SK-N-MC (cell line): ENCODE results near the gene METTL24.
"Not testable (repeated sequence)": the region's sequence is repeated elsewhere in the genome, so short reads cannot be mapped to it uniquely, and the experiment has no call there.

Experiments
- DNase-seq: peaks from one replicate; pipeline ENCODE4 v3.0.0-alpha.2; 2011; ENCODE audit warnings: low read depth, low spot score
- H3K27ac ChIP-seq: fragments of 200-600 bp; sonication (generic); 2 replicates; pipeline ENCODE4 v1.5.1; 2016; ENCODE audit warnings: mixed run types
- H3K36me3 ChIP-seq: fragments of 200-600 bp; sonication (generic); 2 replicates; pipeline ENCODE4 v1.6.1; 2017; ENCODE audit warnings: antibody characterized with exemption, low read length, mixed read lengths; ENCODE audit not compliant: insufficient read depth
- H3K4me3 ChIP-seq: fragments of 200-600 bp; sonication (generic); 2 replicates; pipeline ENCODE4 v1.5.1; 2016
- H3K9ac ChIP-seq: fragments of 200-600 bp; sonication (generic); 2 replicates; pipeline ENCODE4 v1.8.0; 2017; ENCODE audit warnings: mixed run types, mixed read lengths; ENCODE audit not compliant: insufficient read length
- H3K9me3 ChIP-seq: fragments of 200-600 bp; sonication (generic); 2 replicates; pipeline ENCODE4 v1.6.1; 2017; ENCODE audit warnings: low read depth, mild to moderate bottlenecking, antibody characterized with exemption, low read length, moderate library complexity, mixed read lengths
- EZH2 ChIP-seq: fragments of 200-600 bp; sonication (generic); IDR thresholded peaks from one replicate; pipeline ENCODE4 v1.6.1; 2017; ENCODE audit warnings: antibody characterized with exemption
- FOXP2 ChIP-seq: optimal IDR thresholded peaks from 2 replicates; pipeline ENCODE3; 2011; ENCODE audit warnings: mild to moderate bottlenecking, moderate library complexity; ENCODE audit not compliant: insufficient read depth; ENCODE audit errors: extremely low read length, control extremely low read depth
- POLR2AphosphoS5 ChIP-seq: IDR thresholded peaks from 2 replicates; pipeline ENCODE4 v1.6.1; 2012; ENCODE audit warnings: mild to moderate bottlenecking, low read depth, low read length, borderline replicate concordance

The METTL24 gene

DNA sequence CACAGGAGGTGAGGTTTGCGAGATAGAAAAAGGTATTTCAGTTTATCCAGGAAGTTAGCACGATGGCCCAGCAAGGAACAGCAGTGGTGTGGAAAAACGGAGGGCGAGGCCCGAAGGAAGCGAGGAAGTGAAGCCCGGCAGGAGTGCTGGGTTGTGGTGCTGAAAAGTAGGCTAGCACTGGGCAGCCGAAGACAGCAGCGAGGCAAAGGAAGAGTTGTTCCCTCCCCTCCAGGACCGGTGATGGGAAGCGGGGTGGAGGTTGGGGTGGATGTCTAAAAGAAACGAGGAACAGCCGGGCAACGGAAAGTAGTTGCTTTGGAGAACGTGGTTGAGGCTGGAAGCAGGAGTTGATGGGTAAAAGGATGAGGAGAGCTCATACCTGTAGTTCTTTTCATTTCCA, 1.4 kb downstream of the METTL24 start:
- Histone ChIP-seq H3K27ac (no peak overlapping the region), H3K4me3 (peak overlapping the region; percentile 68), H3K36me3 (no peaks in the 10 kb centered on the region), H3K9me3 (no peaks in the 10 kb centered on the region), H3K9ac (no peak overlapping the region)
- TF ChIP-seq EZH2 (no peak), FOXP2 (no peak)
- DNase-seq = no peak

DNA sequence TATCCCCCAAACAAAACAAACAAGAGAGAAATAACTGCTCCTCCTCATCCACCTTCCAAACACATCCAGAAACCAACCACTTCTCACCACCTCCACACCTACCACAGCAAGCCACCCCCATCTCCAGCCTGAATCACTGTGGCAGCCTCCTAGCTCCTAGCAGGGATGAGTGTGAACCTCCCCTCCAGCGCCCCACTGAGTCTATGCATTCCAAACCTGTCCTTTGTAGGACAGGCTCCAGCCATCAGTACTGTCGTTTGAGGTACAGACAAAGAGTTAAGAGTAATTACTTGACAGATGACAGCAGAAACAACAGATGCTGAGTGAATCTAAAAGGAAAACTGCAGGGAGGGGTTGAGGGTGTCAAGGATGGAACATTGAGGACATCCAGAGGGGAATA, 2.4 kb downstream of the METTL24 start:
- Histone ChIP-seq H3K27ac (no peak overlapping the region), H3K9ac (no peak overlapping the region), H3K9me3 (no peaks in the 10 kb centered on the region), H3K4me3 (no peak overlapping the region), H3K36me3 (no peaks in the 10 kb centered on the region)
- DNase-seq = no peak
- TF ChIP-seq POLR2AphosphoS5 (no peak), EZH2 (no peak), FOXP2 (no peak)

DNA sequence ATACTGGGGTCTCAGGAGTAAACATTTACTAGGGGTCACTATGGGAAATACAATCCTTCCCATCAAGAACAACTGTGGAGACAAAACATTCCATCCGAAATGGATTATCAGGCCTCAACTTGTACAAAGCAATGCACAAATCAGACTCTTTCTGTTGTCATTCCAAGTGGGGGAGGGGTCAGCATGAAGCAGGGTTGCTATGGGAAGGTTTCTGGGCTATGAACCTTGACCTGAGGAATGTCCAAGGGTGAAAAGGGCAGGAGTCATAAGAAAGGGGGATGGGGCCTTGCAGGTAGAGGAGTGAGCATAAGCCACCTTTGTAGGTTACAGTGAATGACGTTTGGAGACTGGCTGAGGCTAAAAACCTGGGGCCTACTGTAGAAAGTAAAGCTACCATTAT, 3.1 kb downstream of the METTL24 start:
- no peak for DNase-seq
- Histone ChIP-seq H3K27ac (no peak overlapping the region), H3K9me3 (no peaks in the 10 kb centered on the region), H3K36me3 (no peaks in the 10 kb centered on the region), H3K4me3 (no peak overlapping the region), H3K9ac (no peak overlapping the region)
- TF ChIP-seq EZH2 (no peak), POLR2AphosphoS5 (no peak), FOXP2 (no peak)

DNA sequence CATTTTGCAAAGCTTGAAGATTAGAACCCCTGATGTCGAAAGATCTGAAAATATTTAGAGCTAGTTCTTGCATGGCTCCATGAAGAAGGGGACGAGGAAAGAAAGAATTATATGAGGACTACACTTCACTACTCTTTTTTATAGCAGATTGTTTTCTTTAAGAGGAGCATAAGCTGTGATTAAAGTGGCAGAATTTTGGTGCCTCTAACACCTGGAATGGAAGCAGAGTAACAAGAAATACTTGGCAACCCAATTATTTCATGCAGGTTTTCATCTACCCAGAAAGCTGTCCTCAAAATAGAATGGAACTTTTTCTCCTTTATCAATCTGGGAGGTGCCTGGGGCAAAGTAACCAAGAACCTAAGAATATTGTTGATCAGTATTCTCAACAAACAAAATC, 4.0 kb downstream of the METTL24 start:
- H3K36me3 ChIP-seq = no peaks in the 10 kb centered on the region
- no peak overlapping the region for H3K4me3 ChIP-seq
- DNase-seq = no peak
- TF ChIP-seq FOXP2 = no peak
- no peak for TF ChIP-seq EZH2
- TF ChIP-seq POLR2AphosphoS5 = no peak
- no peak overlapping the region for H3K9ac ChIP-seq
- H3K27ac ChIP-seq = no peak overlapping the region
- no peaks in the 10 kb centered on the region for H3K9me3 ChIP-seq

DNA sequence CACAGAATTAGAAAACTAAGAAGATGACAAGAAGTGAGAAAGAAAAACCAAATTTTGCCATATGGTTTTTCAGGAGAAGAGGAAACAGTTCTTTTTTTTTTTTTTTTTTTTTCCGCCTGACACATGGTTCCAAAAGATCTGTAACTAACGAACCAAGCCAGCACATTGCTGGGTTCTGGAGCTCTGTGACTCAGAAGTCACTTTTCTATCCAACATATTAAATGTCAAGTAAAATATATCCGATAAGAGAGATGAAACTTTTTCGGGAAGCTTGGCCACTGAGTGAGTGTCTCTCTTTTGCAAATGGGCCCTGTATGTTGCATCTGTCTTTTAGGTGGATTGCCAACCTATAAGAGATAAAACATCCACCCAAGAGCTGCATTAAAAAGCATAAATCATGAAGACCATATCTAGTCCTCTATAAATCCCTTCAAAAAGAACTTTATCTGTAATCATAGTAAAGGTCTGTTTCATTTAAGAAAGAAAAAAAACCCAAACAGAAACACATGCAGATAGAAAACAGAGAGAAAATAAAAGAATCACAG, 4.6 kb downstream of the METTL24 start:
- no peak for TF ChIP-seq POLR2AphosphoS5
- TF ChIP-seq FOXP2 = no peak
- no peak for TF ChIP-seq EZH2
- H3K9ac ChIP-seq = no peak overlapping the region

DNA sequence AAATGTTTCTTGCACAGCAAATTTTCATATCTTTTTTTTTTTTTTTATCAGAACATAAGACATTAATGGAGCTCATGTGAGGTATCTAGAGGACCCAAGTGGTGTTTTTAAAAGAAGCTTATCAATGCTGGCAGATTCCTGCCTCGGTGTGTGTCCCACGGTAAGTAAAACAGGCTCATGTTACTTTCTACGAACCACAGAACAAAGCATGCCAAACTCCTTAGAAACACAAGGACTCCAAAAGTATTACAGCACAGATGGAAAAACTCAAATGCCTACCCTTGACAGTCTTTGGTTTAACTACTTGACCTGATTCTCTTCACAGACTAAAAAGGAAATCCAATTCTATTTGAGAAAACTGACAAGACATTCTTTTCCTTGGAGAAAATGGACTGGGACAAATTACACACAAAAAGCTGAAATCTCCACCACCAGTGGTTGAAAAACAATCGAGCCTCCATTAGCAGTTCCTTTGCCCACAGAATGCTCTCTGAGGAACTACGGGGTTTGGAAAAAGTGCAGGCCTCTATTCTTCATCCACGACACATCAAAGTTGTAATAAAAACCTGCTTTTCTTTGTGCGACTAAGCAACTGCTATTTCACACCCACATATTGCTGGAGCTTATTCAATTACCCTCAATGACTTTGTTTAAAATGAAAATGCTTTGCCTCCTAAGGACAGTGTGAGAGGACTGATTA, 5.4 kb downstream of the METTL24 start:
- Histone ChIP-seq H3K4me3 (no peak overlapping the region), H3K9me3 (no peaks in the 10 kb centered on the region), H3K36me3 (no peaks in the 10 kb centered on the region), H3K27ac (peak overlapping the region; percentile 12; the same call in 1 of the 2 replicates), H3K9ac (no peak overlapping the region)
- no peak for DNase-seq
- TF ChIP-seq EZH2 (no peak), POLR2AphosphoS5 (no peak), FOXP2 (no peak)

More for the DNA sequence above, 4.6 kb downstream of the METTL24 start:
- H3K9me3 ChIP-seq = no peaks in the 10 kb centered on the region
- H3K36me3 ChIP-seq = no peaks in the 10 kb centered on the region
- peak overlapping the region; percentile 12; the same call in 1 of the 2 replicates for H3K27ac ChIP-seq
- H3K4me3 ChIP-seq = no peak overlapping the region
- DNase-seq = no peak

DNA sequence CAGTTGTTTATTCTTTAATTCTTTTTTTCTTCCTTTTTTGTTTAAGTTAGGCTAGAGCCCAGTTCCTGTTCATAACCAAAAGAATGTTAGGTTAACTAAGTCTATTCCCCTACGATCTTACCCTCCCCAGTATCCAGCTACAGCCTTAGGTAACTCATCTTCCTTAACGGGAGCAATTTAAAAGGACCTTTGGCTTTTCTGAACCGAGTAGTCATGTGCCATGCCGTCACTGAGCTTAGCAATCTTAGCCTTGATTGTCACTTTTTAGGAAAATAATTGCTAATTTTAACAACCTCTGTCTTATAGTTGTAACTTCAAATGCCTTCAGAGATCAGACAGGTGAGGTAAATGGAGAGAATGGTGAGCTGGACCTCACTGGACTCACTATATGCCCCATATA, 6.2 kb downstream of the METTL24 start:
- TF ChIP-seq EZH2 (no peak), POLR2AphosphoS5 (no peak), FOXP2 (no peak)
- no peak overlapping the region for H3K27ac ChIP-seq
- H3K9ac ChIP-seq = no peak overlapping the region
- no peaks in the 10 kb centered on the region for H3K9me3 ChIP-seq
- no peak for DNase-seq
- H3K36me3 ChIP-seq = no peaks in the 10 kb centered on the region
- H3K4me3 ChIP-seq = no peak overlapping the region

DNA sequence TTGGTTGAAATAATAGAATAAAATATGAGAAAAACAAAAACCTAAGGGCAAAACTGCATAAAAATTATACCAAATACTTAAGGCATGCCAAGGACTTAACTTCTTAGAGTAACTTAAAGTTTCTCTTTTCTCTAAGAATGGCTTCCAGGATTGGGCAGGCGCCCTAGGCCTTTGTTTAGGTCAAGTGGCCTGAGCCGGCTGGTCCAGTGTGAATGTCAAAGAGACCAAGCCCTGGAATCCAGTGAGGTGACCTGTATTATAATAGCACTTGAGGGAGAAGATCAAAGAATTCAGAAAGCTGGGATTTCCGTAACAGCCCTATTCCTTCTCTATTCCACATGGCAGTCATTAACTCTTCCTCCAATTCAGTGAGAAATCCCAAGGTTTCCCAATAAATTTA, 6.6 kb downstream of the METTL24 start:
- no peaks in the 10 kb centered on the region for H3K9me3 ChIP-seq

DNA sequence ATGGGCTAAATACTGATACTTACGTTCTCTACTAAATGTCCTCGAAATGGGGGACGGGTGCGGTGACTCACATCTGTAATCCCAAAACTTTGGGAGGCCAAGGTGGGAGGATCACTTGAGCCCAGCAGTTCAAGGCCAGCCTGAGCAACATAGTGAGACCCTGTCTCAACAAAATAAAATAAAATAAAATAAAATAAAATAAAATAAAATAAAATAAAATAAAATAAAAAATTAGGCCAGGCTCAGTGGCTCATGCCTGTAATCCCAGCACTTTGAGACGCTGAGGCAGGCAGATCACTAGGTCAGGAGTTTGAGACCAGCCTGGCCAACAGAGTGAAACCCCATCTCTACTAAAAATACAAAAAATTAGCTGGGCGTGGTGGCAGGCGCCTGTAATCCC, 7.6 kb downstream of the METTL24 start:
- H3K9me3 ChIP-seq, H3K4me3 ChIP-seq, H3K27ac ChIP-seq, H3K9ac ChIP-seq, DNase-seq, H3K36me3 ChIP-seq: not testable (repeated sequence)

More for the DNA sequence above, 6.6 kb downstream of the METTL24 start:
- Histone ChIP-seq H3K9ac (no peak overlapping the region), H3K27ac (no peak overlapping the region), H3K36me3 (no peaks in the 10 kb centered on the region), H3K4me3 (no peak overlapping the region)
- DNase-seq = no peak
- TF ChIP-seq POLR2AphosphoS5 (no peak), EZH2 (no peak), FOXP2 (no peak)
